VCaP (cell line): ENCODE data around the gene GTF3A.

Experiments used
- H3K27ac ChIP-seq: fragments of 450-650 bp; 2 replicates; pipeline ENCODE4 v1.5.1; 2017
- TF ChIP-seq, protein P1 (sequence below): fragments of 450-650 bp; conservative IDR thresholded peaks from 2 replicates; pipeline ENCODE4 v1.5.1; 2017; ENCODE audit warnings: mild to moderate bottlenecking, moderate library complexity

GTF3A gene

DNA sequence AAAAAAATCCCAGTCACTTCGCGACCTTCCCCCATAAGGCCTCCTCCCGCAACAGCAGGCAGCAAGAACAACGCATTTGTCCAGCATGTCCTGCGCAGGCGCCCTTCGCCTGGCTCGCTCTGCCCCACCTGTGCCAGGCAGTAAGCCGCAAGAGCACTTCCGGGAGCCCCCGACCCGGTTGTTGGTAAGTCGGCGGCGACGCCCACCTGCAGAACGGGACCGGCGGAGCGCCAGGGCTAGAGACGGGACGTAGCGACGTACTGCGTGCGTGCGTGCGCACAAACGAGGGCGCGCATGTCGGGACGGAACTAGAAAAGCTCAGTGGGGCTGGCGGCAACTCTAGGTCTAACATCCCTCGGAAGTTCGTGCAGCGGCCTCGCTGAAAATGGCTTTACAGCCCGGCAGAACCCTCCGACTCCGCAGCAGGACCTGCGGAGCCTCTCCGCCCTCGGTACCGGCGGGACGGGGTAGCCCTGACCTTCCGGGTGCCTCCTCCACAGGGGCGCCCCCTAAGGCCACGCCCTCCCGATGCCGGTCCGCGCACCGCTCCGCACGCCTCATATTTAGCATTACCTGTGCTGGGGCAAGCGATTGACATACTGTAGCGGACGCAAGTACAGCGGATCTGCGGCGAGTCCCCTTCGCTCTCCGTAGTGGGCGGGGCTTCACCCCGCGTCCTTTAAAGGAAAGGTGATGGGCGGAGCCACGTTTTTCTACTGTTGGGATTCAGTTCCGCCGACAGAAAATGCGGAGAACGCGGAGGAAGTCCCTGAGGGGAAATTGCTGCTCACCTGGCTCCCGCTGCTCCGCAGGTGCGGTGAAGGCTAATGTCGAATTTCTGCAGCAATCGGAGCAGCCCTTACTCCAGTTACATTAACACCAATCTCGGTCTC, 25.8 kb downstream of the GTF3A start, which contains the start of gene MTIF3:
TSS of gene MTIF3 (minus strand) at position 629 of the 893 bp plus-strand sequence. CDS start 10,116 bp downstream, outside the sequence.
- H3K27ac ChIP-seq = peak within 1 kb of the TSS; percentile 97
- TF ChIP-seq, protein P1, sequence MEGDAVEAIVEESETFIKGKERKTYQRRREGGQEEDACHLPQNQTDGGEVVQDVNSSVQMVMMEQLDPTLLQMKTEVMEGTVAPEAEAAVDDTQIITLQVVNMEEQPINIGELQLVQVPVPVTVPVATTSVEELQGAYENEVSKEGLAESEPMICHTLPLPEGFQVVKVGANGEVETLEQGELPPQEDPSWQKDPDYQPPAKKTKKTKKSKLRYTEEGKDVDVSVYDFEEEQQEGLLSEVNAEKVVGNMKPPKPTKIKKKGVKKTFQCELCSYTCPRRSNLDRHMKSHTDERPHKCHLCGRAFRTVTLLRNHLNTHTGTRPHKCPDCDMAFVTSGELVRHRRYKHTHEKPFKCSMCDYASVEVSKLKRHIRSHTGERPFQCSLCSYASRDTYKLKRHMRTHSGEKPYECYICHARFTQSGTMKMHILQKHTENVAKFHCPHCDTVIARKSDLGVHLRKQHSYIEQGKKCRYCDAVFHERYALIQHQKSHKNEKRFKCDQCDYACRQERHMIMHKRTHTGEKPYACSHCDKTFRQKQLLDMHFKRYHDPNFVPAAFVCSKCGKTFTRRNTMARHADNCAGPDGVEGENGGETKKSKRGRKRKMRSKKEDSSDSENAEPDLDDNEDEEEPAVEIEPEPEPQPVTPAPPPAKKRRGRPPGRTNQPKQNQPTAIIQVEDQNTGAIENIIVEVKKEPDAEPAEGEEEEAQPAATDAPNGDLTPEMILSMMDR = peak; percentile 8; the same call in 1 of the 2 replicates

DNA sequence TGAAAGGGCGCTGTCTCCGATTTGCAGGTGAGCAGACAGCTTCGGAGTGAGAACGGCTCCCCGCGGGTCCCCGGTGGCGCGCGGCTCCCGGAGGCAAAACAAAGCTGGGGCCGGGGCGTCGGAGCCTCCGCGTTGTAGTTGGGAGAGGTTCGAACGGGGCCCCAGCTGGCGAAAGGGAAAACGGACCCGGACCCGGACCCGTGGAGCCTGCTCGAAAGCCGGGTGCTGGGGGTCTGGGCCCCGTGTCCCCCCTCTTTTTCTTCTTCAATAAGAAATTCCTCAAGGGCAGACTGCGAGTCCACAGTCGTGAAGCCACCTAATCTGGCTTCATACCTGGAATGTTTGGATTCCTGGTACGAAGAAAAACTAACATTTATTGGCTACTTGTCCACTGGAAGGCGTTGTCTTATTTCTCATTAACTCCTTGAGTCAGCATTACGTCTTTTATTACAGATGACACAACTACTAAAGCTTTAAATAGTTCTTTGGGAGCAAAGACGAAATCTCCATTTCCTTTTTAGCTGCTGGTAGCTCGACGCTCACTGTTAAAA, 26.6 kb downstream of the GTF3A start:
- TF ChIP-seq, protein P1 = no peak
- H3K27ac ChIP-seq = peak overlapping the region; percentile 97

DNA sequence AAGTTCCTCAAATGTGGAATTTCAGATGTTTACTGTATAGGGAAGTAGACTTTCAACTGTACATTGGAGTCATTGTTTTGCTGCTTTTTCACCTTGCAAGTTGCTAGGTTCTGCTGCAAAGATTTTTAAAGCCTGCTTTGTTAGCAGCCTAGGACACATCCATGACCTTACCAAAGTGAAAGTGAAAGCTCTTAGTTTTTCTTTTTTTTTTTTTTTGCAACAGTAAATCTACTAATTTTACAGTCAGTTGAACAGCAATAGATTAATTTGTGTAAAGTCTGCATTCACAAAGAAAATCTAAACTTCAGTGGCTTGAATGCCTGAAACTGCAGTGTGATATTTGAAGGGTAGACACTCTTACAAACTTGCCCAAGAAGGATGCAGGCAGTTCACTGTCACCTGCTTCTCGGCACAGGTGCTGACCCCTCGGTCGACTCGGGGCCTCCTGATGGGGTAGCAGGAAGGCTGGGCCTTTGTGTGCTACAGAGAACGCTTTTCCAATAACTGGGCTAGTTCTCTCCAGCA, 31.0 kb downstream of the GTF3A start:
- H3K27ac ChIP-seq = peak overlapping the region; percentile 19; the same call in 1 of the 2 replicates
- TF ChIP-seq, protein P1 = no peak

DNA sequence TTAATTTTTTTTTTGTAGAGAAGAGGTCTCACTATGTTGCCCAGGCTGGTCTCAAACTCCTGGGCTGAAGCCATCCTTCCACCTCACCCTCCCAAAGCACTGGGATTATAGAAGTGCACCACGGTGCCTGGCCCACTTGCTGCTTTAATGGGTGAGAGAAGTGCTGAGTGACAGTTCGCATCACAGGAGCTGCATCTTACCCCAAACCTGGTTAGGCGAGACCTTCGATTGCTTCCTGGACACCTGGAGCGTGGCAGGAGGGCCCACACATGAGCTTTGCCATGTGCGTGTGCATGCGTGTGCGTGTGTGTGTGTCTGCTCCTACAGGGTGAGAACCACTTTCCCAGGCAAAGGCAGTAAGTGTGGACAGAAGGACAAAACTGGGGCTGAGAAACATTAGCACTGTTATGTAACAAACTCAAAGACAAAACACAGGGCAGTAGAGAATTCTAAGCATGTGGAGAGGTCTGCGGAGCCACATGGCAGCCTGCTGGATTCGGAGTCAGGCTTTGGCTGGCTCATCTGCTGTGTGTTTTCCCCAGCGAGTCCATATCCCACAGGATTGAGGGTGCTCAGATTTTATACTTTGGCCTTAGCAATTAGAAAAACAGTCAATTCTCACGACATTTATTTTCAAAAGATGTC, 37.6 kb downstream of the GTF3A start:
- H3K27ac ChIP-seq = no peak overlapping the region
- TF ChIP-seq, protein P1 = no peak

DNA sequence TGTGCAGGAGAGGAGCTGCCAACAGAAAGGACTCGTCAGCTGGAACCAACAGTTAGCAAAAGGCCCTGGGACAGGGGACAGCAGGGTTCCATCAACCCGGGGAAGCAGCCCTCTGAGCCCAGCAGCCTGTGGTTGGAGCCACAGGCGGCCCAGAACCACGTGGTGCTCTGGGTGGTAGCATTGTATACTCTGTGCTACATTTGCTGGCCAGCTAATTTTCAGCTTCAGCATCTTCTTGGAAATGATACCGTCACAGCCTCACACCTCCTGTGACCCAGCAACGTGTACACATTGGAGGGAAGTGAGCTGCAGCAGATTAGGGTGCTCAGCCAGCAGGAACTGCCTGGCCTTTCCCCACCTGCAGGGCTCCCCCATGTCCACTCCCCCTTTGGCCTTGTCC, 39.1 kb downstream of the GTF3A start:
- TF ChIP-seq, protein P1 = no peak
- no peak overlapping the region for H3K27ac ChIP-seq

DNA sequence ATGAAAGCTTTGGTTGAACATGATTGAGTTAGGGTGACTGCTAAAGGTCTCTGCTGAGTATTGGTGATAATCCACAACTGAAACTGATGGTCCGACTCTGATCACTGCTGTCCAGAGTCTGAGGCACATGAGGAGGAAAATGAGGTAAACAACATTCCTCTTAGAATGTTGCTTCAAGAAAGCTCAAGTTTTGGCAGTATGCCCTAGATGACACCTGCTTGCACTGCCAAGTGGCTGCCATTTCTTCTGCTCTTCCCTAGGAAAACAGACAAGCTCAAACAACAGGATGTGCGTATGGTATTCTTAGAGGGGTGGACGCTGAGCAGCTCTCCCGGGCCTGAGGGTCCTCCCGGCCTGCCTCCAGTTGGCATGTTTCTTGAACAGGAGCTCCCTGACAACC, 41.2 kb downstream of the GTF3A start:
- TF ChIP-seq, protein P1 = no peak
- H3K27ac ChIP-seq = no peak overlapping the region

DNA sequence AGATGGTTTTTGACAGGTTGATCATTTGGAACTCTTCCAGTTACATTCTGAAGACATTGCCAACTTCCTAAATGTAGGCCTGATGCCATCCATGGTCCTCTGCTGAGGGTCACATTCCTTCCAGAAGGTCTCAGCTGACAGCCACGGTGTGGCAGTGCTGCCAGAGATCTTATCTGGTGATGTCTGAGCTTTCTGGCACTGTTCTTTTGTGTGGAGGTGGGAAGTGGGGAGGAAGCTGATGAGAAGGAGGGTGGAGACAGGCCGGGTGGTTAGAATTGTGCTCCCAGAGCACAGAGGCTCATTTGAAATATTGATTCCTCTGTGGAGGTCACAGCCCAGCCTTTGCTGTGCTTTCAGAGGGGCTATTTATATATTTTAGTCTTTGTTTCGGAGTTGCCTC, 42.1 kb downstream of the GTF3A start:
- TF ChIP-seq, protein P1 = no peak
- H3K27ac ChIP-seq = peak overlapping the region; percentile 33
